Measurements from ENCODE around the gene PEMT.

GRCh38 chr17:17540278-17540906 is 51.1 kb downstream of the PEMT start:
- TF ChIP-seq ZNF274 (IDR thresholded peaks at IDR 0.05; ENCODE audit: low read depth, low read length) (no peak), YY1 (IDR thresholded peaks at IDR 0.05; ENCODE audit: insufficient read depth, insufficient read length) (no peak), SUZ12 (IDR thresholded peaks at IDR 0.05; ENCODE audit: extremely low read depth, insufficient read depth, insufficient read length) (no peak)
